GM18499 (cell line): ENCODE measurements around the gene RCN1.

Source experiments
- ATAC-seq: cut with Tn5 transposase; IDR thresholded peaks from one replicate; pipeline ENCODE4 v1.9.1; 2021; ENCODE audit warnings: moderate number of reproducible peaks; ENCODE audit not compliant: insufficient read depth, unreplicated experiment

RCN1 gene

DNA sequence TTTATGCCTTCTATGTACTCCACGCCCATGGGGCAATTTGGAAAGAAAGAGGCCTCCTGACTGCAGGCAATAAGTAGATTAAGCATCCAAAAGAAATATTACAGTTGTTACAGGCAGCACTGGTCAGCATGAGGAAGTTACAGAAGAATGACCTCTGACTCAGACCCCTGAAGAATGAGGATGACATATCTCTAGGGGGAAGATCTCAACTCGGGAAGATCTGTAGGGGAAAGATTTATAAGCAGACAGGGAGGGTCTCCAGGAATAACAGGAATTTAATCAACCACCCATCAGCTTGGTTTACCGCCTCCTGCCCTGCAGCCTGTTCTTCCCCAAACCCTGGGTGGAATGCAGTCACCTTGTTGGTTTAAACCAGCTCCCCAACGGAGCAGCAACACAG lies 58.0 kb downstream of the RCN1 start:
- no peak for ATAC-seq

DNA sequence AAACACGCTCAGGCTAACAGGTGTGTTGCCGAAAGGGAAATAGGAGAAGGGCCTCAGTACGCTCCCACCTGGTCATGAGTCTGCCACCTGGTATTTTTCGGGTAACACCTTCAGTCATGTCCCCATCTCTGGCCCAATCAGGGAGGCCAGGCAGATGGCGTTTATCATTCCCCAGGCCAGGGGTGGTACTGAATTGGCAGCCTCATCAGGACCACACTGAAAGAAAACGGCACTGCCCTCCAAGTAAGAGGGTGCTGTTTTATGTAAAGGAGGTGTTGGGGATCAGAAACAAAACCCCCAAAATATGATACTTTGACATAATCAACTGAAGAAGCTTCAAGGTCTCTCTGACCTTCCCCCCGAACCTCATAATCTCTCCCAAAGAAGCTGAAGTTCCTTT lies 58.9 kb downstream of the RCN1 start:
- ATAC-seq = no peak

DNA sequence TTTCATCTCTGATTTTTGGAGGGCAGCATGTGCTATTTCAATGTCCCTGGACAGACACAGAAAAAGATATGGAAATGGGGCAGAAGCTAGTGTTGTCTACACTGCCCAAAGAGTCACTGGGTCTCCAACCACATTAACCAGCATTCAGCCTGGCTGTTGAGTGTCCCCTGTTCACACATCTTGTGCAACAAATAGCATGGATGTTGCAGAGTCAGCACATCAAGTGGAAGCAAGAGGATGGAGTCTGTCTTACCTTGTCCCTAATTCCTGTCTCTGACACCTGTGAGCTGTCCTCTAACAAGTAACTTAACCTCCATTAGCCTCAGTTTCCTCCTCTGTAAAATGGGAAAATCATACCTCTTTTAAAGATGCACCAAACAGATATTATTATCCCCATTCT lies 60.2 kb downstream of the RCN1 start:
- ATAC-seq = no peak

DNA sequence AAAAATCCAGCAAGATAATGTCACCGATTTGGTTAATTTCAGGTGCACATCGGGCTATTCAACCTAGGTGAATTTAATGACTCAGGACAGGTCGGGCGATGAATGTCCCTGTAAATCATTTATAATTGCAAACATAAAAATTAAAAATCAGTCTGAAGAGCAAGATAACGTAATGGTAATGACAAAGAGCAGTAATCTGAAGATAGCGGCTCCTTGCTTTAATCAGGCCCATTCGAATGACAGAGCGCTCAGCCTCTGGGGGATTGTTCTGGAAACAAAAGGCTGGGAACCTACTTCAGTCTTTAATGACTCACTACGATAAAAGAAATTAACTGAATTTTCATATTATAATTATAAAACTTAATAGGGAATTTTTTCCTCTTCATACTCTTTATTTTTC lies 61.3 kb downstream of the RCN1 start:
- ATAC-seq = no peak

DNA sequence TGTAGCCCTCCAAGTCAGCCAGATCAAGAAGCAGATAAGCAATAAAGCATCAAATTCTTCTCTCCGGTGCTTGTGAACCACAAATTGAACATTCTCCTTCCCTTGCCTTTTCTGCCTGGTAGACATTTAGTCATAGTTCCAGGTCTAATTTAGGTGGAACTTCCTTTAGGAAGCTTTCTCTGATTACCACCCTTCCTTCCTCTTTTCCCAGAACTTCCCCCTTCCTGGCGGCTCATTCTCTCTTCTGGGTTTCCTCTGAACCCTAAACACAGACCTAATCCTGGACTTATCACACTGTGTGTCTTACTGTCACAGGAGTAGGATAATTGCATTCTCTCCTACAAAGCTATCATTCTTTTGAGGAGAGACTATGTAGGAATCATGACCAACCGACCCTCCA lies 61.9 kb downstream of the RCN1 start:
- no peak for ATAC-seq

DNA sequence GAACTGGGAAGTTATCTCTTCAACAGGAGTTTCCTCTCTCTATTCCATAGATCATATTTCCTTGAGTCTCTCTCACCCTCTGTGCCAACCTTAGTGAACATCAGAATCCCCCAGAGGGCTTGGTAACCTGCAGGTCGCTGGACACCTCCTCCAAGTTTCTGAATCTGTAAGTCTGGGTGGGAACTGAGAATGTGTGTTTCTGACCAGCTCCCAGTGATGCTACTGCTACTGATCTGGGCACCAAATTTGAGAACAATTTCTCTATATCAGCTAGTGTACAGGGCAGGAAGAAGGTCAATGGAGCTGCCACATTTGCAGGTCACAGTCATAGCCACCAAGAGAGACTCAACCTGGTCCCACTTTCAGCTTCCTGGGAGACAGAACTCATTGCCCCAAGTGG lies 62.9 kb downstream of the RCN1 start:
- no peak for ATAC-seq

DNA sequence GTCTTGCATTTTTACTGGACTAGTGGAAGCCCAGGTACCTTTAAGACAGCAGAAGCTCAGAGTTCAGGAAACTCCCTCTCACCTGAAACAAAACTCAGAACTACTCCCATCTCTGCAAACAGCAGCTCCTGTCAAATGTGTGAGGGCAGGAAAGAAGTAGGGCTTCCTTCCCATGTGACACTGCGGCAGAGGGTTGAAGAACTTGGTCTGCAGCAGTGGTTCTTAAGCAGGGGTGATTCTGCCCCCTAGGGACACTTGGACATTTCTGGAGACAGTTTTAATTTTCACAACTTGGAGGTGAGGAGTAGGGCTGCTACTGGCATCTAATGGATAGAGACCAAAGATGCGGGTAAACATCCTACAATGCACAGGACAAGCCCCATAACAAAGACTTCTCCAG lies 63.4 kb downstream of the RCN1 start:
- no peak for ATAC-seq
